ACC112 (cell line): ENCODE results near the gene EIF1B.

Experiments used
- H2AFZ ChIP-seq: fragments of 200-600 bp; sonication (generic); one replicate; pipeline ENCODE4 v1.6.0; 2017; ENCODE audit warnings: antibody characterized with exemption, low read length; ENCODE audit not compliant: unreplicated experiment
- H3K27ac ChIP-seq: fragments of 200-600 bp; sonication (generic); 2 replicates; pipeline ENCODE4 v1.5.1; 2014; ENCODE audit warnings: low read depth, mild to moderate bottlenecking, antibody characterized with exemption, low read length, moderate library complexity
- H3K27me3 ChIP-seq: fragments of 200-600 bp; sonication (generic); 2 replicates; pipeline ENCODE4 v1.6.1; 2014; ENCODE audit warnings: mild to moderate bottlenecking, antibody characterized with exemption, low read length, moderate library complexity, mixed read lengths; ENCODE audit not compliant: insufficient read depth
- H3K36me3 ChIP-seq: fragments of 200-600 bp; sonication (generic); 2 replicates; pipeline ENCODE4 v1.6.1; 2016; ENCODE audit warnings: mild to moderate bottlenecking, antibody characterized with exemption, low read length, moderate library complexity, mixed read lengths; ENCODE audit not compliant: insufficient read depth
- H3K4me1 ChIP-seq: fragments of 200-600 bp; sonication (generic); one replicate; pipeline ENCODE4 v1.6.1; 2016; ENCODE audit warnings: low read length, mixed read lengths; ENCODE audit not compliant: insufficient read depth, unreplicated experiment, control insufficient read depth
- H3K4me3 ChIP-seq: fragments of 200-600 bp; sonication (generic); 2 replicates; pipeline ENCODE4 v1.5.1; 2014; ENCODE audit warnings: mild to moderate bottlenecking, low read depth, low read length
- H3K79me2 ChIP-seq: fragments of 200-600 bp; sonication (generic); one replicate; pipeline ENCODE4 v1.6.0; 2016; ENCODE audit warnings: low read length; ENCODE audit not compliant: control insufficient read depth, unreplicated experiment, insufficient read depth

EIF1B gene

GRCh38 chr3:40291471-40291870 lies 18.0 kb upstream of the EIF1B start:
- no peak overlapping the region for H3K4me3 ChIP-seq
- H3K27ac ChIP-seq = no peak overlapping the region
- H3K27me3 ChIP-seq = no peaks in the 10 kb centered on the region
- H3K79me2 ChIP-seq = no peaks in the 10 kb centered on the region
- H3K4me1 ChIP-seq = no peaks in the 10 kb centered on the region
- H3K36me3 ChIP-seq = no peaks in the 10 kb centered on the region
- no peak overlapping the region for H2AFZ ChIP-seq

DNA sequence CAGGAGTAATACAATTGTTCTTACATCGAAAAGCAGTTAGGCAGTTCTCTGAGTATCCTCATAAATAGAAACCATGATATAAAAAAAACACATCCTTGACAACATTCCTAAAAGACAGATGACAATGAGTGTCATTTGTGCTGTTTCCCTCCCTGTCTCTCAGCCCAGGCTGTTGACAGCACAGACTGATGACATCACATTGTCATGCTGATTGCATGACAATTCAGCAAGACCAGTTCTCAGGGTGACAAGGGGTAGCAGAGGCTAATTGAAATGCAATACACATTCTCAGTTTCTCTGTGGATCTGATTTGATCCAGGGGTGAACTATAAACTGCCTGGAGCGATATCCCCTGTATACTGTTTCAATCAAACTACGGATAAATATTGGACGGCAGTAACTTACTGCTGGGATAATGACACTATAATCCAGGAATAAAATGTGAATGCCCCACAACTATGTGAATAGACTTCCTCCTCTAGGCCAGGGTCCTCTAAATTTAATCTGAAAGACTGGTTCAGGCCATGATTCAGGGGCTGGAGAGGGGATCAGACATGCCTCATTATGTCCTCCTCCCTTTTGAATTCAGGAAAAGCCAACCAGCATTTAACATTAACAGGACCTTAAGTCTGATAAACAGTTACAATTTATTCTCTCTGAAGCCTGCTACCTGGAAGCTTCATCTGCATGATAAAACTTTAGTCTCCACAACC lies 16.7 kb upstream of the EIF1B start:
- no peaks in the 10 kb centered on the region for H3K27me3 ChIP-seq

DNA sequence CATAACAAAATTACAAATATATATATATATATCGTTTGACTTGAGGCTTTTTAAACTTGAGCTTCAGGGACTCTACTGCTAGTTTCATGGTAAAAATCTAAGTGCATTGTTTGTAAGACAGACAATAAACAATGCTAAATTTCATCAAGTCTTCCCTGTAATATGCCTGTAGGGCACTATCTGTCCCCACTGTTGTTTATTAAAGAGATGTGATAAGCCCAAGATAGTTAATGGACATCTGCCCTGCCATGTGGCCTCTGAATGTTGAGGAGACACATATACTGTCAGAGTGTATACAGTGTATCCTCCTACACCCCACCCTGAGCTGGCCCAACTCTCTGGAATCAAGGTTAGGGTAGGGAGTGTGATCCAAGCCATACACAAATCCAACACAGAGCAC lies 15.1 kb upstream of the EIF1B start:
- no peak overlapping the region for H2AFZ ChIP-seq
- H3K36me3 ChIP-seq = no peaks in the 10 kb centered on the region
- no peak overlapping the region for H3K27ac ChIP-seq
- peaks cover 10% of the 10 kb centered on the region for H3K4me1 ChIP-seq
- H3K4me3 ChIP-seq = no peak overlapping the region
- no peaks in the 10 kb centered on the region for H3K27me3 ChIP-seq
- H3K79me2 ChIP-seq = no peaks in the 10 kb centered on the region

More for the DNA sequence above, 16.7 kb upstream of the EIF1B start:
- no peaks in the 10 kb centered on the region for H3K4me1 ChIP-seq
- H3K79me2 ChIP-seq = no peaks in the 10 kb centered on the region
- H3K27ac ChIP-seq = no peak overlapping the region
- H3K36me3 ChIP-seq = no peaks in the 10 kb centered on the region
- no peak overlapping the region for H3K4me3 ChIP-seq
- H2AFZ ChIP-seq = no peak overlapping the region

DNA sequence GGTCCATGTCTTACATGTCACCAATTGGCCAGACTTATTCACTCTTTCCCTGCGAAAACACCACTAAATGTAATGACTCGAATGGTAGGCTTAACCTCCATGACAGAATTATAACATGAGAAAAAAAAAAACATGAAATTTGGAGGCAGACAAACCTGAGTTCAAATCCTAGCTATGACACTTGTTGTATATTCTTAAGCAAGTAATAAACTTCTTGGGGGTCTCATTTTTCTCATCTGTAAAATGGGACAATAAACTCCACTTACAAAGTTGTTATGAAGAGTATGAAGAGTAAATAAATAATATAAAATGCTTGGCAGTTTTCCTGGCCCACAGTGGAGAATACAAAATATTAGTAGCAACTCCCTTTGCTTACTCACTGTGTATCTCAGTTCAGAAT lies 11.4 kb upstream of the EIF1B start:
- no peak overlapping the region for H3K27ac ChIP-seq
- H3K4me3 ChIP-seq = no peak overlapping the region
- peaks cover 30% of the 10 kb centered on the region for H3K4me1 ChIP-seq
- no peaks in the 10 kb centered on the region for H3K27me3 ChIP-seq
- no peaks in the 10 kb centered on the region for H3K79me2 ChIP-seq
- no peak overlapping the region for H2AFZ ChIP-seq
- no peaks in the 10 kb centered on the region for H3K36me3 ChIP-seq

DNA sequence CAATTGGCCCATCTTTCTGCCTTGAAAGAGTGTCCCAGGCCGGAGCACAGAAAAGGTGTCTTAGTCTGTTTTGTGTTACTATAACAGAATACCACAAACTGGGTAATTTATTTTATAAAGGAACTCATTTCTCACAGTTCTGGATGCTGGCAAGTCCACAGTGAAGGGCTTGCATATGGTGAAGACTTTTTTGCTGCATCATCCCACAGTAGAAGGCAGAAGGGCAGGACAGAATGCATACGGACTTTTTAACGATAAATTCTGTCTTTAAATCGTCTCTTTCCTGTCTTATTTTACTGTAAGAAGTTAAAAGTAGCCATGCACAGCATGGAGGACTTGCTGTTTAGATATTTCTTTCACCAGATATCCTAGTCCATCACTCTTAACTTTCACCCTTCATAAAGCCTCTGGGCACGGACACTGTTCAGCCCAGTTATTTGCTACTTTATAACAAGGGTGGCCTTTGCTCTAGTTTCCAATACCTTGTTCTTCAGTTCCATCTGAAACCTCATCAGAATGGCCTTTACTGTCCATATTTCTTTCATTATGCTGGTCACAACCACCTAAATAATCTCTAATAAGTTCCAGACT lies 10.3 kb upstream of the EIF1B start:
- peaks cover 30% of the 10 kb centered on the region for H3K4me1 ChIP-seq
- peak overlapping the region; percentile 87 for H3K27ac ChIP-seq
- no peaks in the 10 kb centered on the region for H3K27me3 ChIP-seq
- peak overlapping the region; percentile 65 for H2AFZ ChIP-seq
- H3K36me3 ChIP-seq = no peaks in the 10 kb centered on the region
- H3K4me3 ChIP-seq = no peak overlapping the region; the same call in 1 of the 2 replicates
- no peaks in the 10 kb centered on the region for H3K79me2 ChIP-seq

- Histone ChIP-seq H3K27ac (peak overlapping the region; percentile 87), H3K27me3 (no peaks in the 10 kb centered on the region), H2AFZ (peak overlapping the region; percentile 65), H3K36me3 (no peaks in the 10 kb centered on the region), H3K79me2 (no peaks in the 10 kb centered on the region), H3K4me3 (peak overlapping the region; percentile 10; the same call in 1 of the 2 replicates), H3K4me1 (peaks cover 30% of the 10 kb centered on the region)
These were observed 9.7 kb upstream of the EIF1B start for GRCh38 chr3:40299721-40300335.

- H3K27ac ChIP-seq = no peak overlapping the region
- no peaks in the 10 kb centered on the region for H3K79me2 ChIP-seq
- no peak overlapping the region for H3K4me3 ChIP-seq
- no peak overlapping the region for H2AFZ ChIP-seq
- no peaks in the 10 kb centered on the region for H3K36me3 ChIP-seq
- H3K27me3 ChIP-seq = no peaks in the 10 kb centered on the region
- peaks cover 30% of the 10 kb centered on the region for H3K4me1 ChIP-seq
These were observed 6.7 kb upstream of the EIF1B start for GRCh38 chr3:40302784-40303183.

DNA sequence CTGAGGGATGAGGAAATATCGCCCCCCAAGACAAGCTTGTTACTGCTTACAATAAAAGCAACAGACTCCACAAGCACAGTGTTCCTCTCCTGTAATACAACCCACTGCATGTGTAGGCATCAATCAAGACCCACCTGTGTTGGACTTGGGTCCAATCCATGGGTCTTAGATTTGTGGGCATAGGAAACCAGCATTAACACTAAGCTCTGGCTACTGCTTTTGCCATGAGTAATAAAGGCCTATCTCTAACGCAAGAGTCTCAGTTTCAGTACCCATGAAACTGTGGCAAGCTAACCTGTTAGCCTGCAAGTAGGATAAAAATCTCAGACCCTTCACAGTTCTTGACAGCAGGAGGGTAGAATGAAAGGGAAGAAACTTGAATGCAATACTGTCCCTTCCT lies 5.2 kb upstream of the EIF1B start:
- no peaks in the 10 kb centered on the region for H3K36me3 ChIP-seq
- peaks cover 26% of the 10 kb centered on the region for H3K4me1 ChIP-seq
- no peak overlapping the region for H3K27ac ChIP-seq
- H3K4me3 ChIP-seq = no peak overlapping the region
- no peaks in the 10 kb centered on the region for H3K27me3 ChIP-seq
- no peak overlapping the region for H2AFZ ChIP-seq
- H3K79me2 ChIP-seq = no peaks in the 10 kb centered on the region

DNA sequence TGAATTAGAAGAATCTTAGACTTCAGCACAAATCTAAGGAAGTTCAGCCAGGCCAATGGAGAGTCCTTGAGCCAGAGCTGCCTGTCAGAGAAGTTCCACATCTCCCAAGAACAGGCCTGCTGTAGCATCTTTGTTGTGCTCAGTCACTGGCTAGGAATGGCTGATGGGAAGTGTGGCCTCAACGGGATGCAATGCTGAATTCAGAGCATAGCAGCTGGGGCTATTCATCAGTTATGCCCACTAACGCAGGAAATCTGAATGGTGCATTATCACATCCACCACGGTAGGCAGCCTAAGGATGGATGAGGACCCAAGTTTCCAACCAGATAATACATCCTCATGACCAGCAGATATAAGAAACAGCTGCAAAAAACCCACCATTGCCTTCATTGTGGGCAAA lies 3.2 kb upstream of the EIF1B start:
- no peaks in the 10 kb centered on the region for H3K27me3 ChIP-seq
- H3K4me1 ChIP-seq = peaks cover 16% of the 10 kb centered on the region
- H3K36me3 ChIP-seq = peaks cover 6% of the 10 kb centered on the region; the same call in 1 of the 2 replicates
- no peak overlapping the region for H3K4me3 ChIP-seq
- H3K27ac ChIP-seq = no peak overlapping the region
- peaks cover 17% of the 10 kb centered on the region for H3K79me2 ChIP-seq
- H2AFZ ChIP-seq = no peak overlapping the region

GRCh38 chr3:40307176-40307575 lies 2.3 kb upstream of the EIF1B start:
- Histone ChIP-seq H3K4me1 (peaks cover 24% of the 10 kb centered on the region), H3K4me3 (no peak overlapping the region), H3K27ac (no peak overlapping the region), H3K27me3 (no peaks in the 10 kb centered on the region), H3K36me3 (peaks cover 13% of the 10 kb centered on the region; the same call in 1 of the 2 replicates), H3K79me2 (peaks cover 24% of the 10 kb centered on the region), H2AFZ (no peak overlapping the region)
